Tibial nerve (tissue), 4 donors: ENCODE measurements around the gene RASA1.
"Not testable (repeated sequence)": the region's sequence is repeated elsewhere in the genome, so short reads cannot be mapped to it uniquely, and the experiment has no call there.

ENCODE experiments used
- CTCF ChIP-seq, 5 experiments: fragments of 200-600 bp in 3 of 5; fragments of 450-650 bp in 2 of 5; sonication (generic) in 3 of 5; IDR thresholded peaks; one replicate each; pipeline ENCODE4 v1.5.1; 2016 to 2019; ENCODE audit warnings: antibody characterized with exemption in 5 of 5, mild to moderate bottlenecking in 3 of 5, moderate library complexity in 2 of 5
- EP300 ChIP-seq, 2 donors: sonication (generic); formaldehyde crosslinking; IDR thresholded peaks; one replicate each; pipeline ENCODE4 v1.6.1; 2017; ENCODE audit warnings: antibody characterized with exemption in 2 of 2, mild to moderate bottlenecking in 1 of 2
- POLR2A ChIP-seq, 2 donors: fragments of 450-650 bp; IDR thresholded peaks; one replicate each; pipeline ENCODE4 v1.6.1; 2017; ENCODE audit warnings: antibody characterized with exemption in 2 of 2, mild to moderate bottlenecking in 2 of 2, moderate library complexity in 2 of 2

- TF ChIP-seq CTCF, POLR2A, EP300 (IDR thresholded peaks at IDR 0.05): not testable (repeated sequence)
Observed at GRCh38 chr5:87306090-87306489, 38.4 kb downstream of the RASA1 start.
